ENCODE data around the gene TMCO6.
A peak's percentile ranks its signal among the peaks of the same experiment; 100 is the strongest.
"Not testable (repeated sequence)": the region's sequence is repeated elsewhere in the genome, so short reads cannot be mapped to it uniquely, and the experiment has no call there.

The TMCO6 gene

GRCh38 chr5:140639148-140639981 lies at the start of gene TMCO6:
Gene TMCO6 (plus strand): TSS chr5:140639451. CDS start chr5:140639528, 77 bp downstream.
- ChIA-PET CTCF (interaction anchor here (0.7 to 2.0 kb wide), 11 partner anchors 8 to 276 kb away, joined by 3 to 7 read pairs (median 4); partner anchors contain the start of genes DND1, EIF4EBP3, IK and NDUFA2), POLR2A (interaction anchor here (1.4 kb wide), 1 partner anchor 8 kb away, joined by 4 read pairs; the partner anchor contains the start of genes IK and NDUFA2)
- peak; percentile 57 for TF ChIP-seq CTCF (IDR thresholded peaks at IDR 0.05; ENCODE audit: control extremely low read depth, extremely low read depth, low read depth, missing control alignments)
- peak; percentile 99 for DNase-seq (ENCODE audit: extremely low spot score)

GRCh38 chr5:140590861-140591260 lies 48.4 kb upstream of the TMCO6 start:
- DNase-seq (ENCODE audit: extremely low spot score) = no peak
- TF ChIP-seq CTCF (IDR thresholded peaks at IDR 0.05; ENCODE audit: control extremely low read depth, extremely low read depth, low read depth, missing control alignments) = no peak
- ChIA-PET POLR2A (no interaction called here), CTCF (no interaction called here)

- TF ChIP-seq CTCF (IDR thresholded peaks at IDR 0.05; ENCODE audit: control extremely low read depth, extremely low read depth, low read depth, missing control alignments) = no peak
- ChIA-PET POLR2A (no interaction called here), CTCF (interaction anchor here (0.8 to 1.3 kb wide), 2 partner anchors 27 to 39 kb away, joined by 3 read pairs; no protein-coding TSS in a partner anchor)
- no peak for DNase-seq (ENCODE audit: extremely low spot score)
Measured at GRCh38 chr5:140591747-140592372, 47.4 kb upstream of the TMCO6 start.

GRCh38 chr5:140593070-140593469 lies 46.2 kb upstream of the TMCO6 start:
- CTCF ChIA-PET; DNase-seq (ENCODE audit: extremely low spot score); POLR2A ChIA-PET: not testable (repeated sequence)

GRCh38 chr5:140594169-140594568 lies 45.1 kb upstream of the TMCO6 start:
- DNase-seq (ENCODE audit: extremely low spot score) = no peak
- POLR2A ChIA-PET = no interaction called here
- CTCF ChIA-PET = interaction anchor here (1.1 kb wide), 1 partner anchor 221 kb away, joined by 3 read pairs; no protein-coding TSS in a partner anchor
- TF ChIP-seq CTCF (IDR thresholded peaks at IDR 0.05; ENCODE audit: control extremely low read depth, extremely low read depth, low read depth, missing control alignments) = no peak

GRCh38 chr5:140595538-140596300 lies 43.5 kb upstream of the TMCO6 start:
- ChIA-PET POLR2A (no interaction called here), CTCF (interaction anchor here (1.7 kb wide), 1 partner anchor 13 kb away, joined by 5 read pairs; no protein-coding TSS in a partner anchor)
- no peak for TF ChIP-seq CTCF (IDR thresholded peaks at IDR 0.05; ENCODE audit: control extremely low read depth, extremely low read depth, low read depth, missing control alignments)
- no peak for DNase-seq (ENCODE audit: extremely low spot score)

All from GM10248 (cell line).